MCF 10A (cell line): ENCODE data around the gene WDFY2. TPM values are rescaled to one million over a fixed set of nuclear protein-coding genes. Genes with fewer than 3 reads are reported as not detected.
A peak's percentile ranks its signal among the peaks of the same experiment; 100 is the strongest.

Source experiments
- BruUV-seq: library from RNA; stranded (reverse); fragments of 400-500 nt; replicated peaks from 2 replicates; lab custom pipeline; 2021; lab: Mats Ljungman, UMichigan
- CTCF ChIA-PET: fragments of 300-600 bp; sonication (Branson Sonifier 250); formaldehyde crosslinking; extraction: SDS; loops from one replicate; lab custom pipeline; 2021; ENCODE audit warnings: antibody characterized with exemption, inconsistent platforms; lab: Yijun Ruan, JAX
- POLR2A ChIA-PET: fragments of 300-600, 350-650 bp; sonication (Branson Sonifier 250); formaldehyde crosslinking; extraction: SDS; loops from one replicate; lab custom pipeline; 2020; ENCODE audit warnings: antibody characterized with exemption, inconsistent platforms; lab: Yijun Ruan, JAX
- DNase-seq: peaks from one replicate; pipeline ENCODE4 v3.0.0-alpha.2; 2018; ENCODE audit not compliant: unreplicated experiment
- H3K27ac Mint-ChIP-seq: one replicate; pipeline ENCODE4 v1.8.0; 2022; ENCODE audit warnings: mild to moderate bottlenecking, low read depth, mixed read lengths; ENCODE audit not compliant: unreplicated experiment
- H3K27me3 Mint-ChIP-seq: one replicate; pipeline ENCODE4 v1.8.0; 2022; ENCODE audit warnings: mixed read lengths; ENCODE audit not compliant: insufficient read depth, unreplicated experiment
- H3K36me3 Mint-ChIP-seq: one replicate; pipeline ENCODE4 v1.8.0; 2022; ENCODE audit warnings: mild to moderate bottlenecking, moderate library complexity, mixed read lengths; ENCODE audit not compliant: insufficient read depth, unreplicated experiment
- H3K4me1 Mint-ChIP-seq: one replicate; pipeline ENCODE4 v1.8.0; 2022; ENCODE audit warnings: mixed read lengths; ENCODE audit not compliant: insufficient read depth, unreplicated experiment
- H3K4me3 Mint-ChIP-seq: one replicate; pipeline ENCODE4 v1.8.0; 2022; ENCODE audit warnings: mild to moderate bottlenecking, moderate library complexity, mixed read lengths; ENCODE audit not compliant: unreplicated experiment
- H3K9me3 Mint-ChIP-seq: one replicate; pipeline ENCODE4 v1.8.0; 2022; ENCODE audit warnings: mixed read lengths; ENCODE audit not compliant: unreplicated experiment
- CTCF ChIP-seq: fragments of 200-600 bp; IDR thresholded peaks from one replicate; pipeline ENCODE4 v1.8.0; 2022; ENCODE audit warnings: antibody characterized with exemption, mild to moderate bottlenecking; ENCODE audit not compliant: unreplicated experiment
- intact Hi-C: fragments of 100-400 bp; cut with micrococcal nuclease; formaldehyde crosslinking; loops from 2 replicates; pipeline ENCODE4 v1.14.1; 2022
- total RNA-seq: library from RNA; stranded (reverse); gene quantifications from 2 replicates; pipeline ENCODE4 v1.2.3, GENCODE V29; 2022

Gene WDFY2
- total RNA-seq, 1 experiment from 2014 or later: 56.2 TPM

DNA sequence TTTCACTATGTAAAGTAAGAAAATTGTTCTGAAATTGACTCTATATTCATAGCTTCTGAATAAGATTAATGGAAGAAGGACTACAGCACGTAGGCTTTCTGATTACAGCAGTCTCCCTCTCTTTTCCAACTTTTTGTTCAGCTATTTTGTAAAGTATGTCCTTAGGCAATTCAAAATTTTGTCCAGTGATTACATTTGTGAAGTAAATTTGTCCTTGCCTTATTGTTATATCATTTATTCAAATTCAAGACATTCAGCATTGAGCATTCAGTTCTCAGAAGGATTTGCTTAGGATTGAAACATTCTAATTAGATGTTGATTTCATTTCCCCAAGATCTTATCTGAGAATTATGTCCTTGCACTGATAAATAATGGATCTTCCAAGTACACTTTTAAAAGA, 76.6 kb downstream of the WDFY2 start:
- no peak for DNase-seq
- Mint-ChIP-seq H3K4me3 (no peak overlapping the region), H3K27ac (no peak overlapping the region), H3K36me3 (peaks cover 58% of the 10 kb centered on the region), H3K9me3 (peaks cover 19% of the 10 kb centered on the region), H3K4me1 (peaks cover 19% of the 10 kb centered on the region), H3K27me3 (no peaks in the 10 kb centered on the region)
- no TSS peak for BruUV-seq
- intact Hi-C loops: no loop called here
- ChIA-PET CTCF (no interaction called here), POLR2A (interaction anchor here (0.7 to 1.1 kb wide), 3 partner anchors 14 to 21 kb away, joined by 3 to 5 read pairs (median 3); no protein-coding TSS in a partner anchor)
- no peak for TF ChIP-seq CTCF

- Mint-ChIP-seq H3K36me3 (peaks cover 50% of the 10 kb centered on the region), H3K4me1 (peaks cover 35% of the 10 kb centered on the region), H3K9me3 (no peaks in the 10 kb centered on the region), H3K27ac (no peak overlapping the region), H3K27me3 (no peaks in the 10 kb centered on the region), H3K4me3 (no peak overlapping the region)
- DNase-seq: no peak
- intact Hi-C loops: no loop called here
- POLR2A ChIA-PET: interaction anchor here (0.6 to 1.9 kb wide), 7 partner anchors 9 to 211 kb away, joined by 3 to 5 read pairs (median 3); partner anchors contain the start of gene INTS6
- no TSS peak for BruUV-seq
- TF ChIP-seq CTCF: no peak
- CTCF ChIA-PET: interaction anchor here (0.6 to 1.9 kb wide), 6 partner anchors 10 to 454 kb away, joined by 3 to 7 read pairs (median 3); no protein-coding TSS in a partner anchor
Measured at GRCh38 chr13:51663973-51664957, 80.0 kb downstream of the WDFY2 start.

- peaks cover 42% of the 10 kb centered on the region for H3K4me1 Mint-ChIP-seq
- DNase-seq: no peak
- H3K27ac Mint-ChIP-seq: no peak overlapping the region
- H3K9me3 Mint-ChIP-seq: no peaks in the 10 kb centered on the region
- BruUV-seq: no TSS peak
- ChIA-PET POLR2A (interaction anchor here (1.0 to 1.9 kb wide), 3 partner anchors 10 to 212 kb away, joined by 3 to 5 read pairs (median 3); partner anchors contain the start of gene INTS6), CTCF (interaction anchor here (0.8 kb wide), 1 partner anchor 149 kb away, joined by 3 read pairs; no protein-coding TSS in a partner anchor)
- intact Hi-C loops: no loop called here
- no peak for TF ChIP-seq CTCF
- H3K36me3 Mint-ChIP-seq: peaks cover 44% of the 10 kb centered on the region
- H3K4me3 Mint-ChIP-seq: no peak overlapping the region
- H3K27me3 Mint-ChIP-seq: no peaks in the 10 kb centered on the region
Measured at GRCh38 chr13:51665456-51665855, 81.2 kb downstream of the WDFY2 start.

DNA sequence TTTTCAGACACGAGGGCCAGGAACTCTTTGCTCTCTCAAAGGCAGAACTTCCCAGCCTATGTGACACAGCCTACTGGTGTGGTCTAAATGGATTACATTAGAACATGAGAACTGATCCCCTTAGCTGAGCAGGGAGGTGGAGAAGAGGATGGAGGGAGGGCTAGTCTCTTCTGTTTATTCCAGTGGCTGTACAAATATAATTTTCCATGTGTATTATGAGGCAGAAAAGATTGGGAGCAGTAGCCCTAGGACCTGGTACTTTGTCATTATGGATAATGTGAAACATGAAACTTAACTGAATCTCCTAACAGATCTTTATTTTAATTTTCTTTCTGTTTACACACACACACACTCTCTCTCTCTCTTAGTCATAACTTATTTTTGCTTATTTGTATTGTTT, 82.1 kb downstream of the WDFY2 start:
- BruUV-seq: no TSS peak
- H3K36me3 Mint-ChIP-seq: peaks cover 38% of the 10 kb centered on the region
- no peak for TF ChIP-seq CTCF

More for the DNA sequence above, 82.1 kb downstream of the WDFY2 start:
- Mint-ChIP-seq H3K4me1 (peaks cover 42% of the 10 kb centered on the region), H3K9me3 (no peaks in the 10 kb centered on the region), H3K4me3 (no peak overlapping the region), H3K27me3 (no peaks in the 10 kb centered on the region), H3K27ac (peak overlapping the region; percentile 83)
- DNase-seq: no peak
- intact Hi-C loops: no loop called here
- POLR2A ChIA-PET: no interaction called here
- CTCF ChIA-PET: no interaction called here
